GM21529 (cell line): ENCODE data around the gene CLCN2.
"Not testable (repeated sequence)": the region's sequence is repeated elsewhere in the genome, so short reads cannot be mapped to it uniquely, and the experiment has no call there.

Experiments
- ATAC-seq: cut with Tn5 transposase; IDR thresholded peaks from one replicate; pipeline ENCODE4 v1.9.1; 2021; ENCODE audit not compliant: unreplicated experiment

CLCN2 gene

DNA sequence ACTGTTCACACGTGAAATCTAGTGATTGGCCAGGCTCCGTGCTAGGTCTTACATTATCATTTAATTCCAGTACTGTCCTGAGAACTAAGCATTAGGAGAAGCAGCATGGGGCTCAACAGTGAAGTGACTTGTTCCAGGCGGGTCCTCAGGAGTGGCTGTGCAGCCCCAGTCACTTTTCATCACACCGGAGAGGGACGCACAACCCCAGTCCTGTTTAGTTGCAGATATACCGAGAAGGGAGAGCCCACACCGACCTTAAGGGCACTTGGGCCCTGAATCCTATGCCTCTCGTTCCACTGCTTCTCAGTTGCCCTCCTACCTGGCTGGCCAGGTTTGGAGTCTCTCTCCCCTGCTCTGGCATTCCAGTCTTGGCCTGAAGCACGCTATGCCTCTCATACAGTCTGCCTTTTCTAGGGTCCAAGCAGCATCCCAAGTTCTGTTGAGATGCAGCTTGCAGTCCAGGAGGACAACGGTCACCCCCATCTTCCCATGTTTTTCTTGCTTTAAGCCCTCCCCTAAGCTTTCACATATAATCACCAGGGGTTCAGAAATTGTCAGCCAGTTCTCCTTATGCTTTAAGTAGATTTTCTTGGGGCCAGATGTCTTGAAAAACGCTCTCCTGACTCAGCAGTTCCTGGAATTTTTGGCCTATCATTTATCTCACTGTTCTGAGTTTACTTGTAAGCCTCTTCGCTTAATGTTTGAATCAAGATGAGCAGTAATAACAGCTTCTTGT, 13.9 kb downstream of the CLCN2 start:
- no peak for ATAC-seq

DNA sequence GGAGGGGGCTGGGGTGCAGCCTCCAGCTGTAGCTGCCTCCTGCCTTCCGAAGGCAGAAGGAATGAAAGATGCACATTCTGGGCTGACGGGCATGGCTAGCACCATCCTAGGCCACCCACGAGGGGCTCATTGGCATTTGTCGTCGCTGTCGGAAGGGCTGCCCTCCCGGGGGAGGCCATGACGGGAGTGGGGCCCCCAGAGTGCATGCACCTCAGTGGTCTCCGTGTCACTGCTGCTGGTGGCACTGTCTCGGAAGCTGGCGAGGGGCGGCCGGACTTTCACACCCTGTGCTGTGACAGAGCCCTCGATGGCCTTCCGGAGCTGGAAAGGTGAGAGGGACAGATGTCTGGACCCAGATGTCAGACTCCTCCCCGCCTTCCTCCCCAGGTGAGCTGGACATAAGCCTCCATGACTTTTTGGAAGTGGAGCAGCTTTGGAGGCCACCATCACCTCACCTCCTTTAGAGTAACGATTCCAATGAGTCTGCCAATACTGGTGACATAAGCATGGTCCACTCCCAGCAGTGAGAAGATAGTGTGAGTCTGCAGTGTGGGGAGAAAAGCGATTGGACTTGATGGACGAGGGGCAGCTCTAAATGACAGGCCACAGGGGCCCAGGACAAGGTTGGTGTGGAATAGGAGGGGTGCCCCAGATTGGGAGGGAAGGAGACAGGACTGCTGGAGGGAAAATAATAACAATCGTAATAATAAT, 14.8 kb downstream of the CLCN2 start:
- no peak for ATAC-seq

DNA sequence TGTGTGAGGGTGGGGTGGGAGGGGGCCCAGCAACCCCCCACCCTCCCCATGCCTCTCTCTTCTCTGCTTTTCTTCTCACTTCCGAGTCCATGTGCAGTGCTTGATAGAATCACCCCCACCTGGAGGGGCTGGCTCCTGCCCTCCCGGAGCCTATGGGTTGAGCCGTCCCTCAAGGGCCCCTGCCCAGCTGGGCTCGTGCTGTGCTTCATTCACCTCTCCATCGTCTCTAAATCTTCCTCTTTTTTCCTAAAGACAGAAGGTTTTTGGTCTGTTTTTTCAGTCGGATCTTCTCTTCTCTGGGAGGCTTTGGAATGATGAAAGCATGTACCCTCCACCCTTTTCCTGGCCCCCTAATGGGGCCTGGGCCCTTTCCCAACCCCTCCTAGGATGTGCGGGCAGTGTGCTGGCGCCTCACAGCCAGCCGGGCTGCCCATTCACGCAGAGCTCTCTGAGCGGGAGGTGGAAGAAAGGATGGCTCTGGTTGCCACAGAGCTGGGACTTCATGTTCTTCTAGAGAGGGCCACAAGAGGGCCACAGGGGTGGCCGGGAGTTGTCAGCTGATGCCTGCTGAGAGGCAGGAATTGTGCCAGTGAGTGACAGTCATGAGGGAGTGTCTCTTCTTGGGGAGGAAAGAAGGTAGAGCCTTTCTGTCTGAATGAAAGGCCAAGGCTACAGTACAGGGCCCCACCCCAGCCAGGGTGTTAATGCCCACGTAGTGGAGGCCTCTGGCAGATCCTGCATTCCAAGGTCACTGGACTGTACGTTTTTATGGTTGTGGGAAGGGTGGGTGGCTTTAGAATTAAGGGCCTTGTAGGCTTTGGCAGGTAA, 15.9 kb downstream of the CLCN2 start:
- ATAC-seq, result no peak

- no peak for ATAC-seq
These were observed 16.7 kb downstream of the CLCN2 start for GRCh38 chr3:184344579-184345316.

- ATAC-seq, result no peak
These were observed 18.1 kb downstream of the CLCN2 start for GRCh38 chr3:184343200-184343876.

DNA sequence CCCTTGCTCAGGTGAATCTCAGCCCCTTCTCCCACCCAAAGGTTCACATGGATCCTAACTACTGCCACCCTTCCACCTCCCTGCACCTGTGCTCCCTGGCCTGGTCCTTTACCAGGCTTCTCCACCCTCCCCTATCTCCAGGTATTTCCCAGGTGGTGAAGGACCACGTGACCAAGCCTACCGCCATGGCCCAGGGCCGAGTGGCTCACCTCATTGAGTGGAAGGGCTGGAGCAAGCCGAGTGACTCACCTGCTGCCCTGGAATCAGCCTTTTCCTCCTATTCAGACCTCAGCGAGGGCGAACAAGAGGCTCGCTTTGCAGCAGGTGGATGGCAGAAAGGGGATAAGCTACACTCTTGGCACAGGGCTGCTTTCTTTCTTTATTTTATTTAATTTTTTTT, 19.5 kb downstream of the CLCN2 start:
- ATAC-seq, result no peak

GRCh38 chr3:184339451-184340135, 21.8 kb downstream of the CLCN2 start:
- not testable (repeated sequence) for ATAC-seq

DNA sequence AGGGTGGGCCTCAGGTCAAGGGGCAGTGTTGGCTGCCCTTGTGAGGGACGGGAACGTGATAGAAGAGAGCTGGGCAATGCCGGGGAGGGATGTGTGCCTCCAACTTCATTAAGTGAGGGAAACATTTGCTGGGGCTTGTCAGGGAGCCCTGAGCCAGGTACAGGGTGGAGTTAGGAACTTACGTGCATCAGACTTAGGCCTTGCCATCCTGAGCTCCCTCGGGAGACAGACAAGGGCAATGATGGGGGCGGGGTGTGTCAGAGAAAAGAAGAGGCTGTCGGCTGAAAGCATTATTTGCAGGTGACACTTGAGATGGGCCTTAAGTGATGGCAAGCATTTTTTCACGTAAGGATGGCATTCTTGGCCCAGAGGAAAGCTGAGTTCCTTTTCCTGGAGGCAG, 22.4 kb downstream of the CLCN2 start:
- ATAC-seq, result no peak

GRCh38 chr3:184338511-184338945, 22.9 kb downstream of the CLCN2 start:
- no peak for ATAC-seq

GRCh38 chr3:184337981-184338380, 23.4 kb downstream of the CLCN2 start:
- ATAC-seq, result no peak

DNA sequence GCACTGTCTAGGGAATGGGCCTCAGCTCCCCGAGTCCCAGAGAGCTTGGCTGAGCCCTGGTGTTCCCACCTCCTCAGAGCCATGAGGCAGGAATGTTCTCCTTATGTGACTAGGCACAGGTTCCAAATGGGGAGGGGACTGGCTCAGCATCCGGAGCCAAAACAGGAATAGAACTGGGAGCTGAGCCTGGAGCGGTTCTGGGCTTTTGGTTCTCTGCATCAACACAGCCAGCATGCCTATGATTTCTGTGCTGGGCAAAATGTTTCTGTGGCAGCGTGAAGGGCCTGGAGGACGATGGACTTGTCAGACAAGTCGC, 24.0 kb downstream of the CLCN2 start, which contains the start of gene FAM131A:
Gene FAM131A, plus strand, starts transcription at position 202 of the 316 bp plus-strand sequence. Its CDS starts 31 bp downstream, at position 233.
- no peak for ATAC-seq

GRCh38 chr3:184336547-184337398, 24.6 kb downstream of the CLCN2 start:
- ATAC-seq, result no peak

GRCh38 chr3:184335661-184336546, 25.5 kb downstream of the CLCN2 start:
- peak; percentile 74 for ATAC-seq

- ATAC-seq, result no peak
These were observed 26.1 kb downstream of the CLCN2 start for GRCh38 chr3:184335291-184335660.

GRCh38 chr3:184334470-184335158, 26.8 kb downstream of the CLCN2 start:
- no peak for ATAC-seq

GRCh38 chr3:184333700-184334099, 27.7 kb downstream of the CLCN2 start:
- no peak for ATAC-seq

GRCh38 chr3:184333190-184333589, 28.2 kb downstream of the CLCN2 start:
- no peak for ATAC-seq
